ENCODE measurements around the gene PTPMT1. TPM values are rescaled to one million over a fixed set of nuclear protein-coding genes. Genes with fewer than 3 reads are reported as not detected.

PTPMT1 gene
- total RNA-seq, 1 donor from 2014 or later, result 49.3 TPM

- TF ChIP-seq, protein P1, sequence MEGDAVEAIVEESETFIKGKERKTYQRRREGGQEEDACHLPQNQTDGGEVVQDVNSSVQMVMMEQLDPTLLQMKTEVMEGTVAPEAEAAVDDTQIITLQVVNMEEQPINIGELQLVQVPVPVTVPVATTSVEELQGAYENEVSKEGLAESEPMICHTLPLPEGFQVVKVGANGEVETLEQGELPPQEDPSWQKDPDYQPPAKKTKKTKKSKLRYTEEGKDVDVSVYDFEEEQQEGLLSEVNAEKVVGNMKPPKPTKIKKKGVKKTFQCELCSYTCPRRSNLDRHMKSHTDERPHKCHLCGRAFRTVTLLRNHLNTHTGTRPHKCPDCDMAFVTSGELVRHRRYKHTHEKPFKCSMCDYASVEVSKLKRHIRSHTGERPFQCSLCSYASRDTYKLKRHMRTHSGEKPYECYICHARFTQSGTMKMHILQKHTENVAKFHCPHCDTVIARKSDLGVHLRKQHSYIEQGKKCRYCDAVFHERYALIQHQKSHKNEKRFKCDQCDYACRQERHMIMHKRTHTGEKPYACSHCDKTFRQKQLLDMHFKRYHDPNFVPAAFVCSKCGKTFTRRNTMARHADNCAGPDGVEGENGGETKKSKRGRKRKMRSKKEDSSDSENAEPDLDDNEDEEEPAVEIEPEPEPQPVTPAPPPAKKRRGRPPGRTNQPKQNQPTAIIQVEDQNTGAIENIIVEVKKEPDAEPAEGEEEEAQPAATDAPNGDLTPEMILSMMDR (IDR thresholded peaks at IDR 0.05), result no peak
- no peaks in the 10 kb centered on the region for H3K27me3 Mint-ChIP-seq (ENCODE audit: unreplicated experiment)
- peaks cover 5% of the 10 kb centered on the region for H3K36me3 Mint-ChIP-seq (ENCODE audit: unreplicated experiment)
- no peaks in the 10 kb centered on the region for H3K9me3 Mint-ChIP-seq (ENCODE audit: unreplicated experiment)
- H3K27ac Mint-ChIP-seq (ENCODE audit: unreplicated experiment), result no peak overlapping the region
- H3K4me3 Mint-ChIP-seq (ENCODE audit: unreplicated experiment), result no peak overlapping the region
- peaks cover 21% of the 10 kb centered on the region for H3K4me1 Mint-ChIP-seq (ENCODE audit: unreplicated experiment)
- no peak for DNase-seq (ENCODE audit: extremely low spot score, unreplicated experiment)
Observed at GRCh38 chr11:47605921-47606320, 40.5 kb downstream of the PTPMT1 start.

- Mint-ChIP-seq H3K36me3 (ENCODE audit: unreplicated experiment) (peaks cover 5% of the 10 kb centered on the region), H3K4me1 (ENCODE audit: unreplicated experiment) (peaks cover 21% of the 10 kb centered on the region), H3K27ac (ENCODE audit: unreplicated experiment) (peak overlapping the region; percentile 3), H3K27me3 (ENCODE audit: unreplicated experiment) (no peaks in the 10 kb centered on the region), H3K4me3 (ENCODE audit: unreplicated experiment) (no peak overlapping the region), H3K9me3 (ENCODE audit: unreplicated experiment) (no peaks in the 10 kb centered on the region)
- TF ChIP-seq, protein P1 (IDR thresholded peaks at IDR 0.05), result no peak
- DNase-seq (ENCODE audit: extremely low spot score, unreplicated experiment), result no peak
Observed at GRCh38 chr11:47606731-47607130, 41.3 kb downstream of the PTPMT1 start.

DNA sequence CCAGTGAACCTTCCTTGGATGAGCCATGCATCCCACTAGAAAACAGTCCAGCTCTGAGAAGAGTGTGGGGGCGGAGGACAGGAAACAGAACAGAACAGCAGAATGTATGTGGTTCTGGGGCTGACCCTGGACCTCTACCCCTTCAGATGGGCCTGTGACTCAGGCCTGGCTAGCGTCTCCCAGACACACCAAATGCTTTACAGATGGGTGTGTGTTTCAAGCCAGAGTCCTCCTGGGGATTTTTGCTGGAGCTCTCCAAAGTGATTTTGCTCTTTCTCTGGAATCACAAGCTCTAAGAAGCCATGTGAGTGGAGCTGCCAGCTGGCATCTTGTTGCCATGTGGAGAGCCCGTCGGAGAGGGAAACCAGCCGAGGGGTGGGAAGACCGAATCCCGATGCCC is 42.0 kb downstream of the PTPMT1 start:
- TF ChIP-seq, protein P1 (IDR thresholded peaks at IDR 0.05), result no peak
- peak overlapping the region; percentile 73 for H3K27ac Mint-ChIP-seq (ENCODE audit: unreplicated experiment)
- H3K27me3 Mint-ChIP-seq (ENCODE audit: unreplicated experiment), result no peaks in the 10 kb centered on the region
- no peak for DNase-seq (ENCODE audit: extremely low spot score, unreplicated experiment)
- no peaks in the 10 kb centered on the region for H3K9me3 Mint-ChIP-seq (ENCODE audit: unreplicated experiment)
- peaks cover 5% of the 10 kb centered on the region for H3K36me3 Mint-ChIP-seq (ENCODE audit: unreplicated experiment)
- peaks cover 21% of the 10 kb centered on the region for H3K4me1 Mint-ChIP-seq (ENCODE audit: unreplicated experiment)
- H3K4me3 Mint-ChIP-seq (ENCODE audit: unreplicated experiment), result no peak overlapping the region

- no peak overlapping the region for H3K4me3 Mint-ChIP-seq (ENCODE audit: unreplicated experiment)
Observed at GRCh38 chr11:47609675-47610074, 44.3 kb downstream of the PTPMT1 start.

GRCh38 chr11:47611348-47611794 is 46.0 kb downstream of the PTPMT1 start:
- Mint-ChIP-seq H3K27ac (ENCODE audit: unreplicated experiment) (no peak overlapping the region), H3K4me3 (ENCODE audit: unreplicated experiment) (no peak overlapping the region), H3K9me3 (ENCODE audit: unreplicated experiment) (no peaks in the 10 kb centered on the region), H3K36me3 (ENCODE audit: unreplicated experiment) (peaks cover 3% of the 10 kb centered on the region), H3K4me1 (ENCODE audit: unreplicated experiment) (peaks cover 19% of the 10 kb centered on the region), H3K27me3 (ENCODE audit: unreplicated experiment) (no peaks in the 10 kb centered on the region)
- no peak for DNase-seq (ENCODE audit: extremely low spot score, unreplicated experiment)
- TF ChIP-seq, protein P1 (IDR thresholded peaks at IDR 0.05), result no peak

More at GRCh38 chr11:47609675-47610074, 44.3 kb downstream of the PTPMT1 start:
- Mint-ChIP-seq H3K36me3 (ENCODE audit: unreplicated experiment) (peaks cover 5% of the 10 kb centered on the region), H3K27me3 (ENCODE audit: unreplicated experiment) (no peaks in the 10 kb centered on the region), H3K4me1 (ENCODE audit: unreplicated experiment) (peaks cover 21% of the 10 kb centered on the region), H3K27ac (ENCODE audit: unreplicated experiment) (no peak overlapping the region), H3K9me3 (ENCODE audit: unreplicated experiment) (no peaks in the 10 kb centered on the region)
- no peak for DNase-seq (ENCODE audit: extremely low spot score, unreplicated experiment)
- TF ChIP-seq, protein P1 (IDR thresholded peaks at IDR 0.05), result no peak

Data from osteocyte (in vitro differentiated cells).